ENCODE measurements around the gene RIPOR3. TPM values are rescaled to one million over a fixed set of nuclear protein-coding genes. Genes with fewer than 3 reads are reported as not detected.

RIPOR3 gene
- total and polyA plus RNA-seq, 2 donors from 2014 or later, result 10.5 to 14.6 TPM

- DNase-seq (no peak), FAIRE-seq (no peak)
- no peak overlapping the region for H3K27ac ChIP-seq (ENCODE audit: low read depth in 2 of 2, low read length in 2 of 2)
- no peaks in the 10 kb centered on the region for H3K4me1 ChIP-seq (ENCODE audit: control insufficient read depth in 2 of 3, insufficient read depth in 2 of 3, low read depth in 1 of 3, low read length in 3 of 3)
- H3K27me3 ChIP-seq (ENCODE audit: control insufficient read depth, insufficient read depth, low read length), result no peaks in the 10 kb centered on the region
- intact Hi-C loops (cut with DNase I), result no loop called here
- H3K36me3 ChIP-seq (ENCODE audit: control insufficient read depth in 2 of 3, insufficient read depth in 3 of 3, low read length in 3 of 3), result peaks cover 0 to 13% (median 0%) of the 10 kb centered on the region in 3 donors
- H3K4me3 ChIP-seq (ENCODE audit: low read length in 3 of 3), result no peak overlapping the region
- no peak overlapping the region for H3K9ac ChIP-seq (ENCODE audit: low read length in 3 of 3)
- TF ChIP-seq CTCF (IDR thresholded peaks at IDR 0.05; ENCODE audit: borderline replicate concordance, extremely low read depth, insufficient read depth), result no peak
- no peaks in the 10 kb centered on the region for H3K9me3 ChIP-seq (ENCODE audit: control insufficient read depth in 2 of 3, insufficient read depth in 1 of 3, low read length in 3 of 3)
Observed at GRCh38 chr20:50609438-50609989, 81.8 kb downstream of the RIPOR3 start.

- Histone ChIP-seq H3K9ac (ENCODE audit: low read length in 3 of 3) (no peak overlapping the region), H3K36me3 (ENCODE audit: control insufficient read depth in 2 of 3, insufficient read depth in 3 of 3, low read length in 3 of 3) (peaks cover 0 to 13% (median 0%) of the 10 kb centered on the region in 3 donors), H3K4me1 (ENCODE audit: control insufficient read depth in 2 of 3, insufficient read depth in 2 of 3, low read depth in 1 of 3, low read length in 3 of 3) (no peaks in the 10 kb centered on the region), H3K27ac (ENCODE audit: low read depth in 2 of 2, low read length in 2 of 2) (no peak overlapping the region), H3K9me3 (ENCODE audit: control insufficient read depth in 2 of 3, insufficient read depth in 1 of 3, low read length in 3 of 3) (no peaks in the 10 kb centered on the region), H3K4me3 (ENCODE audit: low read length in 3 of 3) (no peak overlapping the region), H3K27me3 (ENCODE audit: control insufficient read depth, insufficient read depth, low read length) (no peaks in the 10 kb centered on the region)
- intact Hi-C loops (cut with DNase I), result no loop called here
- no peak for TF ChIP-seq CTCF (IDR thresholded peaks at IDR 0.05; ENCODE audit: borderline replicate concordance, extremely low read depth, insufficient read depth)
- DNase-seq (no peak), FAIRE-seq (no peak)
Observed at GRCh38 chr20:50608750-50609104, 82.6 kb downstream of the RIPOR3 start.

GRCh38 chr20:50607850-50608749, 83.2 kb downstream of the RIPOR3 start:
- no peaks in the 10 kb centered on the region for H3K27me3 ChIP-seq (ENCODE audit: control insufficient read depth, insufficient read depth, low read length)
- H3K9ac ChIP-seq (ENCODE audit: low read length in 3 of 3), result no peak overlapping the region
- intact Hi-C loops (cut with DNase I), result no loop called here
- H3K4me3 ChIP-seq (ENCODE audit: low read length in 3 of 3), result no peak overlapping the region
- H3K36me3 ChIP-seq (ENCODE audit: control insufficient read depth in 2 of 3, insufficient read depth in 3 of 3, low read length in 3 of 3), result peaks cover 0 to 13% (median 0%) of the 10 kb centered on the region in 3 donors
- DNase-seq, result no peak
- H3K4me1 ChIP-seq (ENCODE audit: control insufficient read depth in 2 of 3, insufficient read depth in 2 of 3, low read depth in 1 of 3, low read length in 3 of 3), result no peaks in the 10 kb centered on the region
- H3K27ac ChIP-seq (ENCODE audit: low read depth in 2 of 2, low read length in 2 of 2), result no peak overlapping the region
- FAIRE-seq, result no peak
- TF ChIP-seq CTCF (IDR thresholded peaks at IDR 0.05; ENCODE audit: borderline replicate concordance, extremely low read depth, insufficient read depth), result no peak
- no peaks in the 10 kb centered on the region for H3K9me3 ChIP-seq (ENCODE audit: control insufficient read depth in 2 of 3, insufficient read depth in 1 of 3, low read length in 3 of 3)

Data from kidney (tissue), 14 donors.